ENCODE results near the gene FAM200B.

The FAM200B gene

DNA sequence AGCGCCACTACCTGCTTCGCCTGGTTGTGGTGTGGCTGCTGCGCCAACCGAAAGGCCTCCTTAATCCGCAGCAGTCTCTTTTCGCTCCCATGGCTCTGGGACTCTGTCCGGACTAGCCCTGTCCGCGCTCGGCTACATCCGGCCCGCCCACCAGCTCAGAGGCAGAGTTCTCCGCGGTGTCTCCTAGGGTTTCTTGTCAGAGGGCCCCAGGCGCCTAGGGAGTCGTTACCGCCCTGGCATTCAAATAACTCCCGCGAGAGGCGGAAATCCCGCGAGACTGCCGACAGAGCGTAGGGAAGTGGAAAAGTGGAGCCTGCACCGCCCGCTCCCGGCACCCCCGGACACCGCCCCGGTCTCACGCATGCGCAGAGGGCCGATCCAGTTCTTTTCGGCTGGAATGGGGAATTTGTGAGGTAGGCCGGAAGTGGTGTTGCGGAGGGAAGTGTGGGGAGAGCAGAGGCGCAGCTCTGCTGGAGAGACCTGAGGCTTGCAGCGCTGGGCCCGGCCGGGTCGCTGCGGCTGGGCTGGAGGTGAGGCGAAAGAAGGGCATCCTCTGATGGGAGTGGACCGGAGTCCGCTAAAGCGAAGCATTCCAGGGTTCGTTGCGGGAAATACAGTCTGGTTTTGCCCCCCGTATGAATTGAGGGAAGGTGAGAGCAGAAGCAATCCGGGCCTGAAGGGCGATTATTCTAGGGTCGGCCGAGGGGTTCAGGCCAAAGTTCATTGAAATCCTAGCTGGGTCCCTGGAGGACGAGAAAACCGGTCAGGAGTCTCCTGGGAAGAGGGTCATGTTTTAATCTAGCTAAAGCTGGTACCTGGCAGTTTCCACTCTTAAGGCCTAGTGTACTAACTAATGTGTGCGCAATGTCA is at the start of gene FAM200B:
Gene FAM200B, plus strand, starts transcription at position 456 of the 870 bp plus-strand sequence. CDS start 5,151 bp downstream, outside the sequence.
- DNase-seq: peak; percentile 100

DNA sequence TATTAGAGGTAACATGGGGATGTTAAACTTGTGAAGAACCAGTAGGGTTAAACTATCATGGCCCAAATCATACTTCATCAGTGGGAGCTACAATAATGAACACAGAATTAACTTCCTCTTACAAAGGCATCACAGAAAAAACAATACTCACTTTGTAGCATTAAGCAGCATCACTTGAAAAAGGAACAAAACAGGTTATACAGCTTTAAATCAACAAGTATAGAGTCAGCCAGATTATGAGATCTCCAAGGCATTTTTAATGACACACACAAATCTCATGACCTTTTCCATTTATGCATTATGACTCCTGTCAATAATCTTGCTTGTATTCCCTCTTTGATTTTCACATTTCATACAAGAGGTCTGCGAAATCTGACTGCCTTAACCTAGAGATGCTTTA is 44.8 kb upstream of the FAM200B start:
- DNase-seq: no peak

DNA sequence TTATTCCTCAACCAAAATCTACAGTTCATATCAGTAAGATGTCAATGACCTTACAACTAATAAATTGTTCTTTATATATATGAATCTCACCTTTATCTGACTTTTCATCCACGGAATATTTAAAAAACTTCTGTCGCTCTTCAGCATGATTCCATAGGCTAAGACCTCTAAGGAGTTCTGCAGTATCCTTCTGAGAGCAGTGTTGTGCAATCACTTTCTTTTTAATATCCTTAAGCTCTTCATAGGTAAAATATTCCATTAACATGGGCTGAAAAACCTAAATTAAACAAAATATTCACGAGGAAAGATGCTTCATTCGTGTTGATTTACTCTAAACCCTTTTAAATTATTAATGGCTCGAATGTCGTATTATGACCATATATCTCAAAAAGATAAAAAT is 43.2 kb upstream of the FAM200B start:
- no peak for DNase-seq

DNA sequence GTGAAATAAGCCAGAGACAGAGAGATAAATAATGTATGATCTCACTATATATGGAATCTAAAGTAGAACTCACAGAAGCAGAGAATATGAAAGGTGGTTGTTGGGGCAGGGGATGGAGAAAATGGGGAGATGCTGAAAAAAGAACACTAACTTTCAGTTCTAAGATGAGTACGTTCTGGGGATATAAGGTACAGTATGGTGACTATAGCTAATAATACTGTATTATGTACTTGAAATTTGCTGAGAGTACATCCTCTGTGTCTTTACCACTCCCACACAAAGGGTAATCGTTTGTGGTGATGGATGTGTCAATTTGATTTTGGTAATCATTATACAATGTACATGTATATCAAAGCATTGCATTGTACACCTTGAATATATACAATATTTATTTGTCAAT is 33.0 kb upstream of the FAM200B start:
- DNase-seq: no peak

DNA sequence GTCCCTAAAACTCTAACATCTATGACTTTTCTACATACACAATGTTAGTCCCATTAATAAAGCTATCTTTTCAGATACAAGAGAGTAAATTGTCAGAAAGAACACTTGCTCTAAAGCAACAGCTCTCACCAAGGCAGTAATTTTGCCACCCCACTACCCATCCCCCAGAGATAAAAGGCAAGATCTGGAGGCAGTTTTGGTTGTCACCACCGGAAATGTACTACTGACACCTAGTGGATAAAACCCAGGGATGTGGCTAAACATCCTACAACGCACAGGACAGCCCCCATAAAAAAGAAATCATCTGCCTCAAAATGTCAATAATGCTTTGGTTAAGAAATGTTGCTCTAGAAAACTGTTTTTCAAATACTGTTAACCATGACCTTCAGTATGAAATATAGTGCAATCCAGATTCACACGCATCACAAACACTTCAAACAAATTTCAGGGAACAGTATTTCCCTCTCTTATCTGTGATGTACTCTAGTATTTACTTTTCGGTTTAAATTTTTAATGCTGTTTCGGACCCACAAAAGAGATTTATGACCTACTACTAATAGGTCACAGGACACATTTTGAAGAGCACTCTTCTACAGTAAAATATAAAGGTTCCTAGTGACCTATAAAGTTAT is 31.6 kb upstream of the FAM200B start:
- no peak for DNase-seq

DNA sequence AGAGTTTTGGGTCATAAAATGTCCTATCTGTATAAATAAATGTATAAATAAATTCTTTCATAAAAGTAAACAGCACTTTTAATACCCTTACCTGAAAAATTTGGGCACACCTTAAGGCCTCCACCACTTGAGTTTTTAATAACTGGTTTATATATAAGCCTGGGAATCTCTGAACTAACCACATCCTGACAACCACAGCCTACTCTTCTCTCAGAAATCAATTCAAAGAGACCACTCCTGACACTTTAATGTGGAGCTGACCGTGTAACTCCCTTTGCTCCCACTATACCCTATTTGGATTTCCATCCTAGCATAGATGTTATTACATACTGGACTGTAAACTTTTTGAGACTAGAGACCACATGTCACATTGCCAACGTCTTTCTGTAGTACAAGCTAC is 30.0 kb upstream of the FAM200B start:
- no peak for DNase-seq

DNA sequence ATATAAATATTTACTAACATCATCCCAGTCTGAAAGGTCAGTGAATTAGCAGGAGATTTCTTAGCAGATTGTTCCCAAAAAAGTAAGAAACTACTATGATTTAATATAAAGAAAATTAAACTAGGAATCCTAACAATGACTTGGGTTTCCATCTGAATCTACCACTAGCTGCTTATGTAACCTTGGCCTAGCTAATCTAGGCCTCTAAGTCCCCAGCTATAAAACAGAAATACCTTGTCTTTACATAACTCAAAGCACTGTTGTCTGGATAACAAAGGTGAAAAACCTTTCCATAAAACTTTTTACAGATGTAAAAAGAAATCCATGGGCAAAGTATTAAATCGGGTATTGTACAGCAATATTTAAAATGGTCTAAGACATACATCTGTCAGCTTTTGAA is 29.4 kb upstream of the FAM200B start:
- DNase-seq: no peak

DNA sequence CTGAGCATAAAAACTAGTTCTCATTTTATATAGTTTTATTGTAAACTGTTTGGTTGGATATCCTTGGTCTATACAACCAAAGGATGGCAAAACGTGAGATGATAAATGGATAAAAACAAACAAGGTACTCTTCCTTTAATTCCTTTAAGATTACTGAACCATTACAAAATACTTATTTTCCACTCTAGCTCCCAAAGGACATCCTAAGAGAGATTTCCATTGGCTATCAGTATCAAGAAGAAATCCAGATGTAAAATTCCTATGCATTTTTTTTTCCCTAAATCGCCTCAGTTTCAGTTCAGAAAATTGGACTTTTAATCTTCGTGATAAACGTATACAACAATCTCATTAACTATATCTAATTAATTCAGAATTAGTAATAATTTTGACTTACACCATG is 28.8 kb upstream of the FAM200B start:
- DNase-seq: no peak

DNA sequence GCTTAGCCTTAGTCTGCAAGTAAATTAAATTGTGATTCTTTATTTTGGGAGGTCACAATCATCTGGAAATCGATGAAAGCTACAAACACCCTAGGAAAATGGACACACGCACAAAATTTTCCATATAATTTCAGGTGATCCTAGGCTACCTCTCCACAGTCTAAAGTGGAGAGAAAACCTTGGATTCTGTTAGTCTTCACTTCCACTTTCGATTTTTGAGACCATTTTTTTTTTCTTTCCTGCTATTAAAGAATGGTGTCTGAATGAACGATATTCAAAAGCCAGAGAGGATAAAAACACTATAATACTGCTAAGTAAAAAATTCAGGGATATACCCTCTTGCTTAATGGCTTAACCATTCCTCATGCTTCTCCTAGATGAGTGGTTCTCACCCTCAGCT is 28.2 kb upstream of the FAM200B start:
- no peak for DNase-seq

DNA sequence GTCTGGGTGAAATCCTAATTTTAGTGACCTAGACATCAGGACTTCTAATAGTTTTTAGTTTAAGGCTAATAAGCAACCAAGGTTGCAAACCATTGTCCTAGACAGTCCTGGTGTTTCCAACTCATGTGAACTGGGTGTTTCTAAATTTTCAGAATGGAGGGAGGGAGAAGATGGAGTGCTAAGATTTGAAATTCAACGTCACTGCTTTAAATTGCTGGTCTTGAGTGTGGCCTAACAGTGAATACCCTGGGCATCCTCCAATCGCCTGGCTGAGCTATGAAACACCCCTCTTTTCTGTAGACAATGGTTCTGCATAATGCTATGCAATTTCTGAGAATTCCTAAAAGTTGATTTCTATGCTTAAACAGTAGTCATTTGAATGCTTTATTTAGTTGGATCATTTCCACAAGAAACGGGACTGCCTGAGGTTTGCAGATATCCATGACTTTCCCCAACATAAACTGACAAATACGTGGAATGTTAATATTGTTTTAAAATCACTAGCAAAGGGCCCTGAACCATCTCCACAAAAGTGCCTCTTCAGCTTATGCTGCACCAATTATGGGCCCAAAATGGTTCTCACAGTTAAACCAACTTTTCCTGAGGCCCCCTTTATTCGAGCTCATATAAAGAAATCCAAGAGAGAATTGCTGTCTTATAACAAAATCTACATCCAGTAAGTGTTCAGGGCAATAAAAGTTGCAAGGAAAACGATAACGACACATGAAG is 27.6 kb upstream of the FAM200B start:
- DNase-seq: no peak

DNA sequence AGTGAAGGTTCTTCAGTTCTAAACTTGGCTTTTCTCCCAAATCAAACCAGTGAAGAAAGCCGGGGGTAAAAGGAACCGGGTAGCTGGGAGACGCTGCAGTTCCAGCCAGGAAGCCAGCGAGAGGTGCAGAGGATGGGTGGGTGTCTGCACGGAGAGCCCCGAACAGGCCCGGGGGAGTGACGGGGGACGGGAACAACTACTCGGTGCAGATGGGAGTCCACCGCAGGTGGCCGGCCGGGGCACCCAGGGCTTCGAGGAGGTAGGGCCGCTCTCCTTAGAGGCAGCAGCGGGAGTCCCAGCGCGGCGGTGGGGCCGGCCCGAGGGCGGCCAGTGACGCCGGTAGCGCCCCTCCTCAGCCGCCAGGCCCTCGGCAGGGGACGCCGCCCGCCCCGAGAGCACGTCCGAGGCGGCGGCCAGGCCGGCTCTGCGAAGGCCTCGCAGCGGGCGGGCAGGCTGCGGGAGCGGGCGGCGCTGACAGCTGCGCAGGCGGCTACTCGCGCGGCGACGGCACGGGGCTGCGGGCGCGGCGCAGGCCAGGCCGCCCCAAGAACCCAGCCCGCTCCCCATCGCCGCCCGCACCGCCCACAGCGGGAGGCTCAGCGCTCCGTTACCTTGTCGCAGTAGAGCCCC is 26.9 kb upstream of the FAM200B start:
- DNase-seq: peak; percentile 74

DNA sequence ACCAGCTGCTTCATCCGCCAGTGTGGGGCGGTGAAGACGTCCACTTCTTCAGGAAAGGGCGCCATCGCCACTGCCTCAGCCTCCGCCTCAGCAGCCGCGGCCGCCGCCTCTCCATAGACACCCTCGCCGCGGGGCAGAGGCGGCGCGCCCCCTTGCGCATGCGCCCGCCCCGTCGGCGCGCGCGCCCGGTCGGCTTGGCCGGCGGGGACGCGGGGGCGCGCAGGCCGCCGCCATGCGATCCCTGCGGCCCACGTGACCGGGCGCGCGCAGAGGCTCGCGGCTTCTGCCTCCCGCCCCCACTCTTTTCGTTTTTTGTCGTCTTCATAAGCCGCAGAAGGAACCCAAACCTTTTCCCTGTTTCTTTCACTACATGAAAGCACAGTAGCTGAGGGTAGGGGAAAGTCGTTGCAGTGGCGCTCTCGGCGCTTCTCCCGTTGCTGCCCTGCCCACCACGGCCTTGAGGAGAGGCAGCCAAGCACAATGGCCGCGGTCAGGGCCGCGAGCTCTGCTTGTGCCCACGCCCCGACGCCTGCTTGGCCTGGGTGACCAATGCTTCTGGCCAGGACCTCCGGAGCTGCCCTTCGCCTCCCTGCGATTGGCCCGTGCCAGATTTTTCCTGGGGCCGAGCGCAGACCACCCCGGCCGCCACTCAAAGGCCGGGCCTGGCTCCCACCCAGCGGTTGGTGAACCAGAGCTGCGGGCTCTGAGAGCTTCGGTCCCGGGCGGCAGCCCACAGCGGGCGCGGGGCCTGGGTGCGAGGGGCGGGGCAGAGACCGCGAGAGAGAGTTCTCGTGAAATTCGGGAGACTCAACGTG is 26.2 kb upstream of the FAM200B start, which contains the start of gene FBXL5:
Gene FBXL5, minus strand, starts transcription at position 135 of the 815 bp plus-strand sequence. Its CDS starts 70 bp downstream, at position 65.
- DNase-seq: peak; percentile 92

DNA sequence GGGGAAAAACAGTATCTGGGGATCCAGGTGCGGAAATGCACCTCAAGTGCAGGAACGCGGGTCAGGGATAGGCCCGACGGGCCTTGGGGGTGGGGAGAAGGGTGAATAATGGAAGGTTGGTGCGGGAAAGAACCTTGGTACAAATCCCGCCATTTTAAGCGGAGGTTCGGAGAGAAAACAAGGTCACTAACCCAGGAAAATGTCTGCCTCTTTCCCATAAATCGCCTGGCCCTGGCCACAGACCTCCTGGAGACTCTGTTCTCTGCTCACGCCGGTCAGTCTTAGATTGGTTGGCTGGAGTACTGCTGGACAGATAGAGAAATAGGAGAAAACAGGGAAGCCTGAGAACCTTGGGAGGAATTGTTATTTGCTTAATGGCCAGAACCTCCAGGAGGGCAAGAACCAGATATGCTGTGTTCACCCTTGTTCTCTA is 25.6 kb upstream of the FAM200B start:
- DNase-seq: no peak

DNA sequence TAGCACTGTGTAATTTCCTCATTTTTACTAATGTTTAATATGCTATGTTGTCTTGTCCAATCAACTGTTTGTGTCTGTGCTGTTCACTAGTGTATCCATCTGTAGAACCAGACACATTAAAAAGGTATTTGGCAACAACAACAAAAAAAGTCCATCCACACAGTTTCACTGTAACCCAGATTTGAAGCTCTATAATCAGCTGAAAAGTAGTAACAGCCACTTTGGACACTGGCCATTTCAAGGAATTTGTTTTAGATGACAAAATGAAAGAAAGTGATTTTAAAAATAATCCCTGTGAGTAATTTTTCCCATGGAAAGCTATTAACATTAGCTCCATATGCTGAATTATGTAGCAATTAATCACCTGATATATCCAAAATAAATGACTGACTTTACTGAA is 24.3 kb upstream of the FAM200B start:
- no peak for DNase-seq

DNA sequence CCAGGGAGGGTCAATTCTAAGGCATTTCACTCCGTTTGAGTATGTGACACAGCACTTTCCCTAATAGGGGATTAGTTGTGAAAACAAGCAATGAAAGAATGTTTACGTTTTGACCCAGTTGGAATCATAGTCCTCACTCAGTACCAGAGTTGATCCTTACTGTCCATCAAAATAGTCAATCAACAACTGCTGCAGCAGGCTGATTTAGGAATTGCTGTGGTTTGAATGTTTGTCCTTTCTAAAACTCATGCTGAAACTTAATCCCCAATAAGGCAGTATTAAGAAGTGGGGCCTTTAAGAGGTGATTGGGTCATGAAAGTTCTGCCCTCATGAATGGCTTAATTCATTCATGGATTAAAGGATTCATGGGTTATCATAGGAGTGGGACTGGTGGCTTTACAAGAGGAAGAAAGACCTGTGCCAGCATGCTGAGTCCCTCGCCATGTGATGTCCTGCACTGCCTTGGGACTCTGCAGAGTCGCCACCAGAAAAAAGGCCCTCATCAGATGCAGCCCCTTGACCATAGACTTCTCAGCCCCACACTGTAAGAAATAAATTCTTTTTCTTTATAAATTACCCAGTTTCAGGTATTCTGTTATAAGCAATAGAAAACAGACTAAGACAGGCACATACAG is 23.4 kb upstream of the FAM200B start:
- DNase-seq: no peak

DNA sequence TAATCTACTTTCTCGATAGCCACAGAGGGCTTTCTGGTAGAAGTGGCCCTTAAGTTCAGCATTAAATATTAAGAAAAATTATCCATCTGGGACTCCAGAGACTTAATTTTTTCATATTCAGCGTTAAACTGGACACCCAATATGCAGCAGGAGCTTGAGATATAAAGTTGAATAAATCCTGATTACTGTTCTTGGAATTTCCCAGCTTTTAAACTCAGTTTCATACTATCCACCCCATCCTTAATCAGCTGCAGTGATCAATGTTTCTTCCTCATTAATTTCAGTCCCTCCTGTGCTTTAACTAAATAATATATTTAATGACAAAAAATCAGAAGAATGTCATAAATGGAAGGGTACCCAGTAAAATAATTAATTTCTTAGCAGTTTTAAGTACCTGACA is 22.8 kb upstream of the FAM200B start:
- no peak for DNase-seq

DNA sequence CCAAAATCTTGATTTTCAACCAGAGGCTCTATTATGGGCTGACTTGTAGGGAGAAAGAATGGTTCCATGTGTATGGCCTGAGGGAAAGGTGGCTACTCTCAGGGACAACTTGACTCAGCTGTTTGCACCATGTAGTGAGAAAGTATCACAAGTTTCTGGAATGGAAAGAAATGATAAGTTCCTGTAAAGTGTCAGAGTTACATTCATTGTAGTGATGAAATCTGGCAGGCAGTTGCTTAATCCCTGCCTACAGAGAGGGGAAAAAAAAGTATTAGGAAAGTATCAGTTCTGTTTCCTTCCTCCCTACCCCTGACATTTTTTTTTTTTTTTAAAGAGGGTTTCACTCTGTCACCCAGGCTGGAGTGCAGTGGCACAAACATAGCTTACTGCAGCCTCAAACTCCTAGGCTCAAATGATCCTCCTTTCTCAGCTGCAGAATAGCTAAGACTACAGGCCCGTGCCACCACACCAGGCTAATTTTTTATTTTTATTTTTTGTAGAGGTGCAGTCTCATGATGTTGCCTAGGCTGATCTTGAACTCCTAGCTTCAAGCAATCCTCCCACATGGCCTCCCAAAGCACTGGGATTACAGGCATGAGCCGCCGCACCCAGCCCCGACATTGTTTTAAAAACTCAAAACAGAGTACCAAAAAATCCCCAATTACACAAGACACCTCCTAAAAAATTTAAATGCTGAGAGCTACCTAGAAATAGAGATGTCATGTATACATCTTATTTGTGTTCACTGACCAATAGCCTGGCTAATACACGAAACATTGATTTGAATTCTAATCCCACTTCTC is 21.7 kb upstream of the FAM200B start:
- no peak for DNase-seq

DNA sequence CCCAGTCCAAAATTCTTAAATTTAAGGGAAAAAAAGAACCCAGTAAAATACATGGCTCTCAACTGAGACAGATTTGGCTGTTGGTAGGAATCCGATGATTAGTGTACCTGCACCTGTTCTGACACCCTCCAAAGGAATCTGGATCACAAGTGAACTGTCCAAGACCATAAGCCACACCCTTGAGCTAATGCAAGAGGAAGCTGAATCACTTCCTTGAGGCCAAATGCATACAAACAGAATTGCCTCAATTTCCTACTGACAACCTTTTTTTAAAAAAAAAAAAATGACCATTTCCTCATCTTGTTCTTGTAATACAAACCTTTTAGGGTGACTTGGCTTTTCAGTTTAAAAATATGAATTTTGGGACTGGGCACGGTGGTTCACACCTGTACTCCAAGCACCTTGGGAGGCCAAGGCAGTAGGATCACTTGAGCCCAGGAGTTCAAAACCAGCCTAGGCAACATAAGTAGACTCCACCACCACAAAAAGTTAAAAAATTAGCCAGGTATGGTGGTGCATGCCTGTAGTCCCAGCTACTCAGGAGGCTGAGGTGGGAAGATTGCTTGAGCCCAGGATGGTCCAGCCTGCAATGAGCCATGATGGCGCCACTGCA is 15.8 kb upstream of the FAM200B start:
- no peak for DNase-seq

DNA sequence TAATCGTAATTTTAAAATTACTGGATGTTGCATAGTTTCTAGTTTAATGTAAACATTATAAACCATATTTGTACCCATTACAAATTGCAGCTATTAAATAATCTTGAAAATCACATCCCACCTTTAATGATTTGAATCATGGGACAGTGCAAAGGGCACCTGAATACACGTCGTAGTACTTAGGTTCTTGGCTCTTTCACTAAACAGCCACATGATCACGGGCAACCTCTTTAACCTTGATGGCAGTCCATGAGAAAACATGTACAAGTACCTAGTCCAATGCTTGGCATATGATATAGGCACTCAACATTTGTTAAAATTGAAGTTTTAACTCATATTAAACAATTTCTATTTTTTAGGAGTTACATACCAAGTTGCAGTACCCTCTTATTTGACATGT is 14.6 kb upstream of the FAM200B start:
- DNase-seq: no peak
